GM12878 (cell line): ENCODE results near the gene ZBTB48. TPM values are rescaled to one million over a fixed set of nuclear protein-coding genes. Genes with fewer than 3 reads are reported as not detected.

Experiments
- BCL11A ChIP-seq: IDR thresholded peaks from 2 replicates; pipeline ENCODE4 v1.6.1; 2011; ENCODE audit warnings: low read depth, low read length
- BMI1 ChIP-seq: fragments of 450-650 bp; IDR thresholded peaks from 2 replicates; pipeline ENCODE4 v1.6.1; 2016; ENCODE audit warnings: mild to moderate bottlenecking, moderate library complexity, borderline replicate concordance
- CBX5 ChIP-seq: sonication (generic); IDR thresholded peaks from 2 replicates; pipeline ENCODE4 v1.6.1; 2016; ENCODE audit warnings: low read depth, moderate library complexity, mild to moderate bottlenecking, inconsistent platforms
- CHD1 ChIP-seq: IDR thresholded peaks from 2 replicates; pipeline ENCODE4 v1.6.1; 2012; ENCODE audit warnings: low read depth, low read length, improper control_type of control experiment
- EED ChIP-seq: sonication (generic); IDR thresholded peaks from 2 replicates; pipeline ENCODE4 v1.6.1; 2016; ENCODE audit warnings: antibody characterized with exemption, low read depth
- FOXK2 ChIP-seq: fragments of 450-650 bp; IDR thresholded peaks from 2 replicates; pipeline ENCODE4 v1.6.1; 2017; ENCODE audit warnings: mild to moderate bottlenecking, moderate library complexity
- HDAC6 ChIP-seq: fragments of 200-600 bp; sonication (generic); IDR thresholded peaks from one replicate; pipeline ENCODE4 v1.8.0; 2017; ENCODE audit warnings: antibody characterized with exemption; ENCODE audit not compliant: unreplicated experiment
- HDGF ChIP-seq: fragments of 450-650 bp; IDR thresholded peaks from 2 replicates; pipeline ENCODE4 v1.6.1; 2016; ENCODE audit warnings: antibody characterized with exemption
- HSF1 ChIP-seq: fragments of 150-350 bp; IDR thresholded peaks from 2 replicates; pipeline ENCODE4 v1.6.1; 2014; ENCODE audit warnings: mild to moderate bottlenecking, low read depth, low read length
- IKZF2 ChIP-seq, 2 experiments: fragments of 450-650 bp; IDR thresholded peaks; 2 replicates each; pipeline ENCODE4 v1.6.1; 2017; ENCODE audit warnings: mild to moderate bottlenecking in 2 of 2, moderate library complexity in 2 of 2
- KAT2A ChIP-seq: conservative IDR thresholded peaks from 2 replicates; pipeline ENCODE4 v1.6.1; 2011; ENCODE audit warnings: low read depth, low read length; ENCODE audit not compliant: control insufficient read depth
- MTA2 ChIP-seq: fragments of 450-650 bp; IDR thresholded peaks from 2 replicates; pipeline ENCODE4 v1.6.1; 2016; ENCODE audit warnings: low read depth, mild to moderate bottlenecking, moderate library complexity
- MYC ChIP-seq: IDR thresholded peaks from 2 replicates; pipeline ENCODE4 v1.6.1; 2011; ENCODE audit warnings: mild to moderate bottlenecking, low read length, moderate library complexity, inconsistent platforms; ENCODE audit not compliant: insufficient read depth, insufficient replicate concordance, insufficient read length, severe bottlenecking
- NR2F1 ChIP-seq: fragments of 450-650 bp; conservative IDR thresholded peaks from 2 replicates; pipeline ENCODE4 v1.6.1; 2017; ENCODE audit warnings: mild to moderate bottlenecking
- PKNOX1 ChIP-seq: fragments of 450-650 bp; IDR thresholded peaks from 2 replicates; pipeline ENCODE4 v1.6.1; 2016; ENCODE audit warnings: mild to moderate bottlenecking
- RAD21 ChIP-seq: IDR thresholded peaks from 2 replicates; pipeline ENCODE4 v1.6.1; 2011; ENCODE audit warnings: mild to moderate bottlenecking, low read depth, low read length, moderate library complexity; ENCODE audit not compliant: insufficient read depth
- RB1 ChIP-seq: fragments of 450-650 bp; formaldehyde crosslinking; IDR thresholded peaks from 2 replicates; pipeline ENCODE4 v1.6.1; 2017; ENCODE audit warnings: mild to moderate bottlenecking, borderline replicate concordance
- SMAD1 ChIP-seq: fragments of 450-650 bp; IDR thresholded peaks from 2 replicates; pipeline ENCODE4 v1.6.1; 2018; ENCODE audit warnings: mild to moderate bottlenecking, low read depth; ENCODE audit not compliant: partially characterized antibody
- SREBF1 ChIP-seq: IDR thresholded peaks from 2 replicates; pipeline ENCODE4 v1.6.1; 2012; ENCODE audit warnings: mild to moderate bottlenecking, low read length
- STAT1 ChIP-seq: fragments of 450-650 bp; conservative IDR thresholded peaks from 2 replicates; pipeline ENCODE4 v1.6.1; 2014; ENCODE audit warnings: antibody characterized with exemption, mild to moderate bottlenecking
- STAT3 ChIP-seq: IDR thresholded peaks from 2 replicates; pipeline ENCODE4 v1.6.1; 2011; ENCODE audit warnings: low read depth, low read length, improper control_type of control experiment
- TBL1XR1 ChIP-seq: IDR thresholded peaks from 2 replicates; pipeline ENCODE4 v1.6.1; 2012; ENCODE audit warnings: low read depth, low read length, improper control_type of control experiment
- TCF3 ChIP-seq: IDR thresholded peaks from 2 replicates; pipeline ENCODE4 v1.6.1; 2012; ENCODE audit warnings: low read depth, mild to moderate bottlenecking, low read length, borderline replicate concordance; ENCODE audit not compliant: insufficient read depth
- USF2 ChIP-seq: IDR thresholded peaks from 2 replicates; pipeline ENCODE4 v1.6.1; 2011; ENCODE audit warnings: low read depth, low read length, improper control_type of control experiment, borderline replicate concordance
- ZBTB11 ChIP-seq: fragments of 450-650 bp; formaldehyde crosslinking; IDR thresholded peaks from 2 replicates; pipeline ENCODE4 v1.5.0; 2022; ENCODE audit warnings: mild to moderate bottlenecking, missing genetic modification characterization
- ZZZ3 ChIP-seq: IDR thresholded peaks from 2 replicates; pipeline ENCODE4 v1.6.1; 2011; ENCODE audit warnings: low read depth; ENCODE audit not compliant: control insufficient read depth, insufficient read length
- polyA plus RNA-seq, 11 experiments: library from polyadenylated mRNA; depleted of rRNA in 4 of 11; unstranded in 6 of 11; stranded (reverse) in 5 of 11; fragments of >200 nt; fragmentation: Nextera tagmentation in 4 of 11; fragmentation: Illumina TruSeq in 1 of 11; extraction: Ambion mirVana in 4 of 11; extraction: Trizol in 1 of 11; gene quantifications; 1 replicate in 1 of 11; 2 replicates in 10 of 11; pipeline versions ENCODE4 v1.2.1 to v1.2.3, GENCODE V29; 2011 to 2016; ENCODE audit warnings: inconsistent platforms in 2 of 11, missing spikeins in 2 of 11, low read depth in 1 of 11
- total RNA-seq, 4 experiments: library from RNA; depleted of rRNA in 3 of 4; stranded (reverse); fragments of >200 nt in 3 of 4; fragmentation: Illumina TruSeq in 1 of 4; extraction: Trizol in 1 of 4; gene quantifications; 2 replicates each; pipeline versions ENCODE4 v1.2.1 to v1.2.3, GENCODE V29; 2013 to 2021

The ZBTB48 gene
- total and polyA plus RNA-seq, 10 of the 15 experiments (the other 5 are each of a cell fraction or from before 2014, with no cell fraction given) = 1.00 to 25.3 (median 16.7) TPM

GRCh38 chr1:6601923-6602668, 22.3 kb downstream of the ZBTB48 start (continued):
- TF ChIP-seq HSF1 = no peak
- TF ChIP-seq SMAD1 = no peak
- TF ChIP-seq PKNOX1 = 0 out of 2 replicates have a peak, but pooled peaks have one; percentile 13
- no peak for TF ChIP-seq STAT3
- no peak for TF ChIP-seq SREBF1
- no peak for TF ChIP-seq KAT2A
- TF ChIP-seq TBL1XR1 = no peak
- no peak for TF ChIP-seq CBX5
- TF ChIP-seq ZZZ3 = no peak
- no peak for TF ChIP-seq RAD21
- TF ChIP-seq CHD1 = no peak
- TF ChIP-seq EED = no peak; the same call in 1 of the 2 replicates
- TF ChIP-seq RB1 = no peak
- TF ChIP-seq STAT1 = no peak
- no peak for TF ChIP-seq FOXK2
- TF ChIP-seq ZBTB11 (CRISPR knock-in tag) = no peak
- no peak for TF ChIP-seq NR2F1
- TF ChIP-seq IKZF2 (IDR thresholded peaks at IDR 0.05) = no peak
- no peak for TF ChIP-seq BMI1
- no peak for TF ChIP-seq MYC
- TF ChIP-seq HDAC6 = peak; percentile 67
- no peak for TF ChIP-seq USF2
- no peak for TF ChIP-seq MTA2
- no peak for TF ChIP-seq HDGF
- TF ChIP-seq TCF3 = 0 out of 2 replicates have a peak, but pooled peaks have one; percentile 53
- TF ChIP-seq BCL11A = no peak
